SK-N-SH (cell line): ENCODE results near the gene FBXL7.

Source experiments
- CHD2 ChIP-seq: fragments of 150-350 bp; IDR thresholded peaks from 2 replicates; pipeline ENCODE4 v1.6.1; 2018; ENCODE audit warnings: low read length; ENCODE audit not compliant: partially characterized antibody
- EP300 ChIP-seq, 2 experiments: IDR thresholded peaks; 2 replicates each; pipeline versions ENCODE4 v1.4.0 to v1.6.1; 2012; ENCODE audit warnings: borderline replicate concordance in 1 of 2, low read depth in 1 of 2, low read length in 1 of 2
- EZH2phosphoT487 ChIP-seq: fragments of 200-600 bp; sonication (generic); IDR thresholded peaks from 2 replicates; pipeline ENCODE4 v1.6.1; 2017; ENCODE audit warnings: low read depth, mixed run types, mild to moderate bottlenecking, antibody characterized with exemption, moderate library complexity, borderline replicate concordance
- JUND ChIP-seq: IDR thresholded peaks from 2 replicates; pipeline ENCODE4 v1.4.0; 2012
- MXI1 ChIP-seq: IDR thresholded peaks from 2 replicates; pipeline ENCODE4 v1.6.1; 2012; ENCODE audit warnings: mild to moderate bottlenecking, low read depth, low read length, improper control_type of control experiment
- POLR2AphosphoS5 ChIP-seq: IDR thresholded peaks from 2 replicates; pipeline ENCODE4 v1.6.1; 2012; ENCODE audit warnings: low read depth, low read length
- RFX5 ChIP-seq: IDR thresholded peaks from 2 replicates; pipeline ENCODE4 v1.6.1; 2012; ENCODE audit warnings: mild to moderate bottlenecking, improper control_type of control experiment, low read length
- SIN3A ChIP-seq: IDR thresholded peaks from 2 replicates; pipeline ENCODE4 v1.6.1; 2012; ENCODE audit warnings: low read depth, mild to moderate bottlenecking, low read length, moderate library complexity, borderline replicate concordance
- TF ChIP-seq, protein P1 (sequence below): fragments of 200-600 bp; sonication (generic); IDR thresholded peaks from 2 replicates; pipeline ENCODE4 v1.6.1; 2017; ENCODE audit warnings: antibody characterized with exemption, mild to moderate bottlenecking, moderate library complexity
- TF ChIP-seq, protein P2 (sequence below): IDR thresholded peaks from 2 replicates; pipeline ENCODE4 v1.4.0; 2012; ENCODE audit warnings: low read depth, borderline replicate concordance
- TF ChIP-seq, protein P3 (sequence below): IDR thresholded peaks from 2 replicates; pipeline ENCODE4 v1.6.1; 2012; ENCODE audit warnings: mild to moderate bottlenecking, low read depth, low read length, moderate library complexity
- TF ChIP-seq, protein P4 (sequence below): IDR thresholded peaks from 2 replicates; pipeline ENCODE4 v1.4.0; 2012; ENCODE audit warnings: low read depth
- TF ChIP-seq, protein P5 (sequence below): fragments of 150-350 bp; IDR thresholded peaks from 2 replicates; pipeline ENCODE4 v1.6.1; 2017; ENCODE audit warnings: antibody characterized with exemption, low read length, low read depth, borderline replicate concordance

DNA sequence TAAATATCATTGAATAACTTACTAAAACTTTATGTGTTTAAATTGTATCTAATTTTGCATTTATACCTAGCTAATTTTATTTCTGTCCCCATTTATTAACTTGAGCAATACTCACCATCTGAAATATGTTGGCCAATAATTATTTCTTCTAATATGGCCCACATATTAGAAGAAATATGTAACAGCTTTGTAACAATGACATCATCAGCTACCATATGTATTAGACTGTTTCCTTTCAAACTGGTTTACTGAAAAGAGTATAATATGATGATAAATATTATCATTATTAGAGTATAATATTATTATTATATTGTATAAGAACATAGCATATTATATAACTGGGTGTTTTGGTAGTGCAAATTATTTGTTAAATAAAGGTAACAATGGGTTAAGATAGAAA is 220.5 kb downstream of the FBXL7 start:
- TF ChIP-seq POLR2AphosphoS5 (no peak), JUND (no peak), RFX5 (no peak), EP300 (IDR thresholded peaks at IDR 0.05; ENCODE audit: borderline replicate concordance in 1 of 2, low read depth in 1 of 2, low read length in 1 of 2) (no peak), SIN3A (no peak), CHD2 (no peak), EZH2phosphoT487 (no peak), MXI1 (no peak)
- TF ChIP-seq, protein P1, sequence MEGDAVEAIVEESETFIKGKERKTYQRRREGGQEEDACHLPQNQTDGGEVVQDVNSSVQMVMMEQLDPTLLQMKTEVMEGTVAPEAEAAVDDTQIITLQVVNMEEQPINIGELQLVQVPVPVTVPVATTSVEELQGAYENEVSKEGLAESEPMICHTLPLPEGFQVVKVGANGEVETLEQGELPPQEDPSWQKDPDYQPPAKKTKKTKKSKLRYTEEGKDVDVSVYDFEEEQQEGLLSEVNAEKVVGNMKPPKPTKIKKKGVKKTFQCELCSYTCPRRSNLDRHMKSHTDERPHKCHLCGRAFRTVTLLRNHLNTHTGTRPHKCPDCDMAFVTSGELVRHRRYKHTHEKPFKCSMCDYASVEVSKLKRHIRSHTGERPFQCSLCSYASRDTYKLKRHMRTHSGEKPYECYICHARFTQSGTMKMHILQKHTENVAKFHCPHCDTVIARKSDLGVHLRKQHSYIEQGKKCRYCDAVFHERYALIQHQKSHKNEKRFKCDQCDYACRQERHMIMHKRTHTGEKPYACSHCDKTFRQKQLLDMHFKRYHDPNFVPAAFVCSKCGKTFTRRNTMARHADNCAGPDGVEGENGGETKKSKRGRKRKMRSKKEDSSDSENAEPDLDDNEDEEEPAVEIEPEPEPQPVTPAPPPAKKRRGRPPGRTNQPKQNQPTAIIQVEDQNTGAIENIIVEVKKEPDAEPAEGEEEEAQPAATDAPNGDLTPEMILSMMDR = no peak
- TF ChIP-seq, protein P2, sequence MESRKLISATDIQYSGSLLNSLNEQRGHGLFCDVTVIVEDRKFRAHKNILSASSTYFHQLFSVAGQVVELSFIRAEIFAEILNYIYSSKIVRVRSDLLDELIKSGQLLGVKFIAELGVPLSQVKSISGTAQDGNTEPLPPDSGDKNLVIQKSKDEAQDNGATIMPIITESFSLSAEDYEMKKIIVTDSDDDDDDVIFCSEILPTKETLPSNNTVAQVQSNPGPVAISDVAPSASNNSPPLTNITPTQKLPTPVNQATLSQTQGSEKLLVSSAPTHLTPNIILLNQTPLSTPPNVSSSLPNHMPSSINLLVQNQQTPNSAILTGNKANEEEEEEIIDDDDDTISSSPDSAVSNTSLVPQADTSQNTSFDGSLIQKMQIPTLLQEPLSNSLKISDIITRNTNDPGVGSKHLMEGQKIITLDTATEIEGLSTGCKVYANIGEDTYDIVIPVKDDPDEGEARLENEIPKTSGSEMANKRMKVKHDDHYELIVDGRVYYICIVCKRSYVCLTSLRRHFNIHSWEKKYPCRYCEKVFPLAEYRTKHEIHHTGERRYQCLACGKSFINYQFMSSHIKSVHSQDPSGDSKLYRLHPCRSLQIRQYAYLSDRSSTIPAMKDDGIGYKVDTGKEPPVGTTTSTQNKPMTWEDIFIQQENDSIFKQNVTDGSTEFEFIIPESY = no peak
- TF ChIP-seq, protein P3, sequence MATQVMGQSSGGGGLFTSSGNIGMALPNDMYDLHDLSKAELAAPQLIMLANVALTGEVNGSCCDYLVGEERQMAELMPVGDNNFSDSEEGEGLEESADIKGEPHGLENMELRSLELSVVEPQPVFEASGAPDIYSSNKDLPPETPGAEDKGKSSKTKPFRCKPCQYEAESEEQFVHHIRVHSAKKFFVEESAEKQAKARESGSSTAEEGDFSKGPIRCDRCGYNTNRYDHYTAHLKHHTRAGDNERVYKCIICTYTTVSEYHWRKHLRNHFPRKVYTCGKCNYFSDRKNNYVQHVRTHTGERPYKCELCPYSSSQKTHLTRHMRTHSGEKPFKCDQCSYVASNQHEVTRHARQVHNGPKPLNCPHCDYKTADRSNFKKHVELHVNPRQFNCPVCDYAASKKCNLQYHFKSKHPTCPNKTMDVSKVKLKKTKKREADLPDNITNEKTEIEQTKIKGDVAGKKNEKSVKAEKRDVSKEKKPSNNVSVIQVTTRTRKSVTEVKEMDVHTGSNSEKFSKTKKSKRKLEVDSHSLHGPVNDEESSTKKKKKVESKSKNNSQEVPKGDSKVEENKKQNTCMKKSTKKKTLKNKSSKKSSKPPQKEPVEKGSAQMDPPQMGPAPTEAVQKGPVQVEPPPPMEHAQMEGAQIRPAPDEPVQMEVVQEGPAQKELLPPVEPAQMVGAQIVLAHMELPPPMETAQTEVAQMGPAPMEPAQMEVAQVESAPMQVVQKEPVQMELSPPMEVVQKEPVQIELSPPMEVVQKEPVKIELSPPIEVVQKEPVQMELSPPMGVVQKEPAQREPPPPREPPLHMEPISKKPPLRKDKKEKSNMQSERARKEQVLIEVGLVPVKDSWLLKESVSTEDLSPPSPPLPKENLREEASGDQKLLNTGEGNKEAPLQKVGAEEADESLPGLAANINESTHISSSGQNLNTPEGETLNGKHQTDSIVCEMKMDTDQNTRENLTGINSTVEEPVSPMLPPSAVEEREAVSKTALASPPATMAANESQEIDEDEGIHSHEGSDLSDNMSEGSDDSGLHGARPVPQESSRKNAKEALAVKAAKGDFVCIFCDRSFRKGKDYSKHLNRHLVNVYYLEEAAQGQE = no peak
- TF ChIP-seq, protein P4, sequence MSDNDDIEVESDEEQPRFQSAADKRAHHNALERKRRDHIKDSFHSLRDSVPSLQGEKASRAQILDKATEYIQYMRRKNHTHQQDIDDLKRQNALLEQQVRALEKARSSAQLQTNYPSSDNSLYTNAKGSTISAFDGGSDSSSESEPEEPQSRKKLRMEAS = no peak
- TF ChIP-seq, protein P5, sequence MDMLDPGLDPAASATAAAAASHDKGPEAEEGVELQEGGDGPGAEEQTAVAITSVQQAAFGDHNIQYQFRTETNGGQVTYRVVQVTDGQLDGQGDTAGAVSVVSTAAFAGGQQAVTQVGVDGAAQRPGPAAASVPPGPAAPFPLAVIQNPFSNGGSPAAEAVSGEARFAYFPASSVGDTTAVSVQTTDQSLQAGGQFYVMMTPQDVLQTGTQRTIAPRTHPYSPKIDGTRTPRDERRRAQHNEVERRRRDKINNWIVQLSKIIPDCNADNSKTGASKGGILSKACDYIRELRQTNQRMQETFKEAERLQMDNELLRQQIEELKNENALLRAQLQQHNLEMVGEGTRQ = no peak
